Hindlimb muscle (tissue), 1 donor: Measurements from ENCODE around the gene ANGPTL8. TPM values are rescaled to one million over a fixed set of nuclear protein-coding genes. Genes with fewer than 3 reads are reported as not detected.

Source experiments
- DNase-seq: peaks from one replicate; pipeline ENCODE4 v3.0.0-alpha.2; 2013
- polyA plus RNA-seq: library from polyadenylated mRNA; unstranded; fragments of 120-200 nt; gene quantifications from one replicate; pipeline ENCODE4 v1.2.1, GENCODE V29; 2013; ENCODE audit not compliant: insufficient read length

Gene ANGPTL8
- polyA plus RNA-seq, 1 donor = 2.9 TPM

DNA sequence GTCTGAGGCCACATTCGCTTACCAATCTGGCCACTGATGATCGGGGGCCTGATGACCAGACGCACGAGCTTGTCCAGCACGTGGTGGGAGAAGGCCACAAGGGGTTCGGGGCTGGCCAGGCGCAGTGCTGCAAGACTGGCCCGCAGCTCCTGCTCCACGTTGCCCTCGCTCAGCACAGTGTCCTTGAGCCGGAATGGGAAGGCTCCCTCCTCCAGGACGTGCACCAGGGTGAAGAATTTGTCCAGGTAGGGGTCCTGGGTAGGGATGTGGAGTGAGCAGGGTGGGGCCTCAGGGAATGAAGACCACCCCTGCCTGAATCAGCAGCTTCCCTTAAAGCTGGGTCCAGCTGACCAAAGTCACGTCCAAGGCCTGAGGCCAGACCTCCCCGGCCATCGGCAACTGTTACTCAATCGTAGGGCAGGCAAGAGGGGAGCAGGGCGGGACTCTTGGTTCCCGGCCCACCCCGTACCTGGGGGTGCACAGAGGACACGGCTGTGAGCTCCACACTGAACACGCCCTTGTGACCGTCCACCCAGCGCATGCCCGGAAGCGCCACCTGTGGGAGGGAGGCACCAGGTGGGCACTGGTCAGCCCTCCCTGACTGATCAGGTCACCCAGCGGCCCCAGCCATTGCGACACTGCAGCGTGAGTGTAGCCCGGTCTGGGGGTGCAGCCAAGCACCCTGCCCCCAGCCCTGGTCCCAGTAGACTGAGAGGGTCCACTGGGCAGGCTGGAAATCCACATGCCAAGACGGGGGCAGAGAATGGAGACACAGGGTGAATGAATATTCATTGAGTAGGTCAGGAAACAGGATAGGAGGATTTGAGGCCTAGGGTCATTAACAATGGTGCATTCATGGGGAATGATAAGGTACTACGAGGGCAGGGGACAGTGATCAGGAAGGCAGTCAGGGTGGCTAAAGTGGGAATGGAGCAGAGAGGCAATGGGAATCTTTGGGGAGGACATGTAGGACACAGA, 2.8 kb upstream of the ANGPTL8 start:
- no peak for DNase-seq

DNA sequence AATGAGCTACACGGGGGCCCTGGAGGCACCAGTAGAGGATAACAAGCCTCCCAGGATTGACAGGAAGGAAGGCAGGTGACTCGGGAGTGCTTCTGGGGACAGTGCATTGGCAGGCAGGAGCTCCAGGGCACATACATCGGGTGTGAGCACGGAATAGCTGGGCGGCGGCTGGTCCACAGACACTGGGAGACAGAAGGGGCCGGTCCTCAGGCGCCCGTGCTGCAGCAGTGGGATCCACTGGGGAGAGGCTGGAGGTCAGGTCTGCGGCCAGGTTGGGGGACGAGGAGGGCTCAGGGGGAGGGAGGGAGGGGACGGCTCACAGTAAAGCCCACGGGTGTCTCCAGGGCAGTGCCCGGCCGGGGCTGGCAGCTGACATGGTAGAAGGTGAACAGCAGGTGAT, 2.1 kb upstream of the ANGPTL8 start:
- no peak for DNase-seq

DNA sequence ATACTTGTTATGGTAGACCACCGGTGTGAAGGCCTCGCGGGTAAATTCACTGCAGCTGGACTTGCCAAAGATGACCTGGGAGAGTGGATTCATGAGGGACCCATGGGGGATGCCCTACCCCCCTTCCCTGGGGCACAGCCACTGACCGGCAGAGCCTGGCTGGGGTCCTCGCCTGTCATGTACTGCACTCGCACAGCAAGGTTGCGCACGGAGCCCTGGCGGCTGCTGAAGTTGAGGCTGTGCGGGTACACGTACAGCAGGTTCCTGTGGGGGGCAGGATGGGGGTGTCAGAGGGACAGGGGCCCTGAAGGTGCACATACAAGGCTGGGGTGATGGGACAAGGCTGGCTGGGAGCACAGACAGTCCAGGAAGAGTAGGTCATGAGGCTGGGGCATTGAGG, 1.4 kb upstream of the ANGPTL8 start:
- no peak for DNase-seq

DNA sequence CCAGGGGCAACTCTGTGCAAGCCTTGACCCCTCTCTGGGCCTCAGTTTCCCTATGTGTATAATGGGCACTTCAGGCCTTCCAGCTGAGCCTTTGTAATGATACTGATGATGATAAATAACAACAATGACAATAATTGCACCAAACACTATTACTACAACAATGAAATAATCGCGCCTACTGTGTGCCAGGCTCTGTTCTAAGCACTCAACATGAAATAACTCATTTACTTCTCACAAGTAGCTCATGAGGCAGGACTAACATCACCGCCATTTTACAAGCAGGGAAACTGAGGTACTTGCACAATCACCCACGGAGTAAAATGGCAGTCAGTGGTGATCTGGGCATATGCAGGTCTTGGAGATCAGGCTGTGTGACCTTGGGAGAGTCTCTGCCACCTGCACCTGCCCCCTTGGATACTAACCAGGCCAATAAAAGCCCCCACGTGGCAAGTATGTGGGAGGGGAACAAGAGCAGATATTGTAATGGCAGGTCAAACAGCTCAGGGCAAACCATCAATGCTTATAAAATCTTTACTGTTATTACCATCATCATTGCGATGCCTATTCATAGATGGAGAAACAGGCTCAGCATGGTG, 540 bp upstream of the ANGPTL8 start:
- DNase-seq = no peak

DNA sequence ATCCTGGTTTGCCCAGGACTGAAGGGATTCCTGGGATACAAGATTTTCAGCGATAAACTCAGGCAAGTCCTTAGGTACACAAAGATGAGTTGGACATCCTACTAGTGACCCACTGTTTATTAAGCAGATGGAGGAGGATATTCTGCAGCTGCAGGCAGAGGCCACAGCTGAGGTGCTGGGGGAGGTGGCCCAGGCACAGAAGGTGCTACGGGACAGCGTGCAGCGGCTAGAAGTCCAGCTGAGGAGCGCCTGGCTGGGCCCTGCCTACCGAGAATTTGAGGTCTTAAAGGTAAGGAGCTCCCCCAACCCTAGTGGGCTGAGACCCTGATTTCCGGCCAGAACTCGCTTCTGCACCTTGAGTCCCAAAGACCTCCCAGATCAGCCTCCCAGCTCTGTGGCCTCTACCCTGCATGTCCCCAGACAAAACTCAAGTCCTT, 607 bp downstream of the ANGPTL8 start:
- DNase-seq = no peak

DNA sequence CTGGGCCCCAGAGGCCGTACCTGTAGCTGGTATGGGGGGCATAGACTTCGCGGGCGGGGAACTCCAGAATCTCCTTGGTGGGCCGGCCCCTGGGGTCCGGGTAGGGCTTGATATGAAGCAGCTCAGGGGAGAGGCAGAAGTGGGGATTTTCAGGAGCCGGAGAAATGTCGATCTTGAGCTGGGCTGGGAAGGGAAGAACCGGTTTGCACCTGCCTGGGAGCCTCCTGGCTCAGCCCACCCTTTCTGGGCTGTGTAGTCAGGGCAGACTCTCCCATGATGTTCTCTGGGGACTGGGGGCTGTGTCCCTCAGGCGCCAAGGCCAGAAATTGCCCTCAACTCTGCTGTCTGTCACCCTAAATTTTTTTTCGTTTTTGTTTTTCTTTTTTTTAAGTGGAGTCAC, 2.6 kb downstream of the ANGPTL8 start:
- no peak for DNase-seq

DNA sequence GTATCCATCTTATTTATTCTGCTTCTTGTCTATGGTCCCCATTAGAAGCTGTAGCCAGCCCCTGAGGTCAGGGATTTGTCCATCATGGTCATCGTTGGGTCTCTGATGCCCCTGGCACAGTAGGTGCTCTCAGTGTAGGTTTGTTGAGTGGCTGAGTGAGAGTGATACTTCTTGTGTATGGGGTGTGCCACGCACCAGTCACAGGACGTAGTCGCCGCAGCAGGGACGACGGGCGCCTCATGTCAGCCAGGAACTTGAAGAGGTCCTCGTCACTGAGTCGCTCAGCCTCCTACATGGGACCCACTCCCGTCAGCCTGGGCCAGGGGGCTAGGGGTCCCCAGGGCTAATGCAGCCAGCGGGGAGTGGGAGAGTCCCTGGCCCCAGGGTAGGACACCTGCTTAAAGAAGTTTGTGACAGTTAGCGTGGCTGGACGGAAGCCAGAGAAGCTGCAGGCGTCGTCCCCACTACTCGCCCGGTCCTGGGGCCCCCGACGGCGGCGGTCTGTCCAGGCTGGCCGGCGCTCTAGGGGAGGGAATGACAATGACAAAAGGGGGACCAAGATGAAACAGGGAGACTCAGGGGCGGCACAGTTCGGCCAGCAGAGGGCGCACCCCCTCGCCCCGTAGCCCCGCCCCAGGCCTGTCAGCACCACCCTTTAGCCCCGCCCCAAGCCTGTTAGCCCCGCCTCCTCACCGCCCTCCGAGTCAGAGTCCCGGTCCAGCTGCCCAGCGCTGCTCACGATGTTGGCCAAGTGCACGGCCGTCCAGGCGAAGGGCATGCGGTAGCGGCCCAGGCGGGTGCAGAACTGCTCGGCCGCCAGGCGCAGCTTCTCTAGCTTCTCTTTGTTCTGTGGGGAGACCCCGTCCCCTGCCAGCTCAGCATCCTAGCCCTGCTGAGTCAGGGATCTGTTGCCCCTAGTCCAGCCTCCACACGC, 3.7 kb downstream of the ANGPTL8 start:
- peak; percentile 73 for DNase-seq

DNA sequence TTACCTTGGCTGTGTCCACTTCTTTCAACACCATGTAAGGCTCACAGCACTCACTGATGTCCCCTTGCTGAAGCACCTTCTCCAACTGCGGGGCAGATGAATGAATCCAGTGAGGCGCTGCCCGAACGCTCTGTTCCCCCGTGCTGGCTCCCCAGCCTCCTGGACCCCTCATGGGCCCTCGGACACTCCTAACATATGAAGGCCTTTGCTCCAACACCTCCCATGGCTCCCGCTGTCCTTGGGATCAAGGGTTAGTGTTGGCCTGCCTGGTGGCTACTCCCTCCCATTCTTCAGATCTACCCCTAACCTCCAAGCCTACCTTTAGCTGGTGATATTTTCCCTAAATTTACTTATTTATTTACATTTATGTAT, 4.4 kb downstream of the ANGPTL8 start:
- no peak for DNase-seq

DNA sequence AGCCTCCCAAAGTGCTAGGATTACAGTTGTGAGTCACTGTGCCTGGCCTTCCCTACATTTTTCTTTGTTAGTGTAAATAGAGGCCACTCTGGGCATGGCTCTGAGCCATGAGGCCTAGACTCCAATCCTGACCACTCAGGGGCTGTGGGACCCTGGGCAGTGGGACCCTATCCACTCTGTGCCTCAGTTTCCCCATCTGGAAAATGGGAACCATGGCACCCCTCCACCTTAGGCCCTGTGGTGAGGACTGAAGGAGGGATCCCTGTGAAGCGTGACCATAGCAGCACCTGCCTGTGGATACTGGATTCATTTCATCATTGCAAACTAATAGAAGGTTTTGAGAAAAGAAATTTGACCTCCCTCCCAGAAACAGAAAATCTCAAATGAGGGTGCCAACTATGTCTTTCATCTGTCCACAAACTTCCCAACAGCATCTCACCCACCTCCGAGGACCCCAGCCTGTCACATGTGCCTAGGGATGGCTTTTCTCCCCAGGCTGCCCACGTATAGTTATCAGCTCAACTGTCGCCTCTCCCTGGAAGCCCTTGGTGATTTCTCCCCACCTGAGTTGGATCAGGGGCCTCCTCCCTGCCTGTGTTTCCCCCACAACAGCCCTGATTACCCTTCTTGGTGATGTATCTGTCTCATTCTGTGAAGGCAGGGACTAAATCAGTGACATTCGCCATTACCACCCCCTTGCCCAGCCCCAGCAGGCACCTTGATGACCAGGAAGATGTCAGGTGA, 5.6 kb downstream of the ANGPTL8 start:
- DNase-seq = no peak

DNA sequence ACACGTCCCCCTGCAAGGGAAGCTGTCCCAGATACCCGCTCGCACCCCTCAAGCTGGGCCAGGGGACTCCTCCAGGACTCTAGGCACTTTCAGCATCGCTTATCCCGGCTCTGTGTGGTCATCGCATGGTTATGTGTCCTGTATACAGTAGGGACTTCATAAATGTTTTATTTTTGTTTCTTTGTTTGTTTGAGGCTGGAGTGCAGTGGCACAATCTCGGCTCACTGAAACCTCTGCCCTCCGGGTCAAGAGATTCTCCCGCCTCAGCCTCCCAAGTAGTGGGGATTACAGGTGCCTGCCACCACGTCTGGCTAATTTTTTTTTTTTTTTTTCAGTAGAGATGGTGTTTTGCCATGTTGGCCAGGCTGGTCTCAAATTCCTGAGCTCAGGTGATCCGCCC, 7.5 kb downstream of the ANGPTL8 start:
- no peak for DNase-seq

DNA sequence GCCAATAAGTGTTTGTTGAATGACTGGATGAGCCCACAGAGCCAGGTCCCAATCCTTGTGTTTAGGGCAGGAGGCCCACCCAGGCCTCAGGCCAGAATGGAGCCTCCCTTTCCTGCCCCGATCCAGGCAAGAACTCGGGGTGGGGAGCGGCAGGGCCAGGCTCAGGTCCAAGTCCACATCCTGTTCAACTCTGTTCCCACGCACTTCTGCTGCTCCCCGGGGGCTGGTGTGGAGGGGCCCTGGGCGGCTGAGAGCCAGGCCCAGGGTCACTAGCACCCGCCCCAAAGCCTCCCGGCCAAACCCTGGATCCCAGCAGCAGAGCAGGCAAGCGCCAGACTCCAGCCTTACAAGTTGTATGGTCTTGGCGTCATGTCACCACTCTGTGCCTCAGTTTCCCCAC, 8.0 kb downstream of the ANGPTL8 start:
- peak; percentile 58 for DNase-seq

DNA sequence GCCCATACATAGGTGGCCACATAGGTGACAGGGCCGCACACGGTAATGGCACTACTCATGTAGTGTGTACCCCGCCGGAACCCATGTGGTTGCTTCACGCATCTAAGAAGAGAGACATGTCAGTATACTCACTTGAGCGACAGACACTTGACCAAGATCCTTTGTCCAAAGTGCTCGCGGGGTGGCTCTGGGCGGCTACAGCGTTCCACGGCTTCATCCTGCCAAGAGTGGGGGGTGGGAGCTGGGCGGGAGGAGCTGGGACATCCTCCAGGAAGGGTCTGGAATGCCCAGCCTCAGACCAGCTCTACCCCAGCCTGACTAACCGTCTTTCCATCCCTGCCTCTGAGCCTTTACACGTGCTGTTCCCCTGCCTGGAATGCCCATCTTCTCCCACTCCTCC, 8.5 kb downstream of the ANGPTL8 start:
- no peak for DNase-seq

DNA sequence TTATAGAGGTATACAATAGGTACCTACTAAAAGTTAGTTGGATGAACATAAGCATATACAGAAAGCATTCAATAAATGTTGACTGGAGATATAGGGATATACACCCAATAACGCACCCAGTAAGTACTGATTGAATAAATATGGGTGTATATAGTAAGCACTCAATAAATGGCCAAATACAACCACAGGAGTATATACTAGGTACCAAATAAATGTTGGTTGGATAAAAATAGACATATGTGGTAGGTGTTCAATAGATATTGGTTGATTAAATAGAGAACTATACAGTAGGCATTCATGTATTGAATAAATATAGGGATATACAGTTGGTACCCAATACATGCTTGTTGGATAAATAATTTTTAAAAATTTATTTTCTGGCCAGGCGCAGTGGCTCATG, 9.4 kb downstream of the ANGPTL8 start:
- DNase-seq = no peak

DNA sequence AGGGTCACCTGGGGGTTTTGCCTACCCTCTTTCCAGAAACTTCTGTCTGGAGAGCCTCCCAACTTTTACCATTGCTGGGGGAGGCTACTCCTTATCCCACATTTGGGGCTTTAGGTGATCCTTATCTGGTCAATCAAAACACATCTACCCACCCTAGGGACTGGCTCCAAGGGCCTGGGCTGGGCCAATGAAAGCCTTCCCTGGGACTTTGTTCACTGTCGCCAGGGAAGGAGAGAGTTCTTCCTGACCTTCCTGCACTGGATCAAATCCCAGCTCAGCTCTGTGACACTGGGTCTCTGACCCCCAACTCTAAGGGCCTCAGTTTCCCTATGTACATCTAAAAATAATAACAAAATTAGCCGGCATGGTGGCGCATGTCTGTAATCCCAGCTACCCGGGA, 11.8 kb downstream of the ANGPTL8 start:
- DNase-seq = no peak

DNA sequence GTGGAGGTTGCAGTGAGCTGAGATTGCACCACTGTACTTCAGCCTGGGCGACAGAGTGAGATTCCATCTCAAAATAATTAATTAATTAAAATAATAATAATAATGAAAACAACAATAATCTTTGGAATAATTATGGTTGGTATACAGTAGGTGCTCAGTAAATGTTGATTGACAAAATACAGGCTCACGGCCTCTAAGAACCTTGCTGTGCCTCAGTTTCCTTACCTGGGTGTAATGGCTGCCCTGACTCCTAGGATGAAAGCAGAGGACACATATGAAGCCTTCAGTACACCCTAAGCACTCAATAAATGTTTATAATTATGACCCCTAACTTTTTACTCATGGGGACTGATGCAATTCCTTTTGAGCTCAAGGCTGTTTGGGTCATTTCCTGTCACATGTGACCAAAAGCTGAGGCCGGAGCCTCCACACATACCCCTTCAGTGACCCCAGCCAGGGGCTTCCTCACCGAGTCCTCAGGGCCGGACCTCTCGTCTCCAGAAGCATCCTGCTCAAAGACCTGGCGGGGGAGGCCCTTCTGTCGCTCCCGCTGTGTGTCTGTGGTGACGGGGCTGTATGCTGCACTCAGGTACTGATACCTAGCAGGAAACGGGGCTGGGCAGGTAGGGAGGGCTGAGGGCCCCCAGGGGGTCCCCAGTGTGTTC, 12.4 kb downstream of the ANGPTL8 start:
- DNase-seq = no peak

DNA sequence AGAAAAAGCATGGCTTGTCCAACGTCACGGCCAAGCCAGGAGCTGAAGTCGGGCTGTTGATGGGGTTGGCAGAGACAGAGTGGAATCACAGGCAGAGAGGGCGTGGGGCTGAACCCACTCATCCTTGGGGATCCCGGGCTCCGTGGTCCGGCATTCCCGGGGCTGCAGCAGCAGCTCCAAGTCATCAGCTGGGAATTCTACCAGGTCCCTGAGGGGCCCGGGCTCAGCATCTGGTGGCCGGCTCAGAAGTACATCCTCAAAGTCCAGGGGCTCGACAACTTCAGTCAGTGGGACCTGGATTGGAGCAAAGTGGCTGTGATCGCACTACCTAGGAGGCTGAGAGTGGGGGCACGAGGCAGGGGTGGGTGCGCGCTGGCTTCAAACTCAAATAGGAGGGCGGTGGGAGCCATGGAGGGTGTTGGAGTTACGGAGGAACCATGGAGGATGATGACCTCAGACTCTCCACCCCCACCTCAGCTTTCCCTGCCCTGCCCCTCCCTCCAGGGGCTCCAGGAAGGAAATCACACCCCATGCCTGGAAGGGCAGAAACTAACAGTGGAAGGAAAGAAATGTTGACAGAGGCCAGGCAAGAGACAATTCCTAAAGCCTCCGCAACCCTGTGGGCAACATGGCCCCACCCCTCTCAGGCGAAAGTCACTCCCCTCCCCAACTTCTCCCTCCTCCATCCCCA, 13.4 kb downstream of the ANGPTL8 start:
- DNase-seq = no peak

DNA sequence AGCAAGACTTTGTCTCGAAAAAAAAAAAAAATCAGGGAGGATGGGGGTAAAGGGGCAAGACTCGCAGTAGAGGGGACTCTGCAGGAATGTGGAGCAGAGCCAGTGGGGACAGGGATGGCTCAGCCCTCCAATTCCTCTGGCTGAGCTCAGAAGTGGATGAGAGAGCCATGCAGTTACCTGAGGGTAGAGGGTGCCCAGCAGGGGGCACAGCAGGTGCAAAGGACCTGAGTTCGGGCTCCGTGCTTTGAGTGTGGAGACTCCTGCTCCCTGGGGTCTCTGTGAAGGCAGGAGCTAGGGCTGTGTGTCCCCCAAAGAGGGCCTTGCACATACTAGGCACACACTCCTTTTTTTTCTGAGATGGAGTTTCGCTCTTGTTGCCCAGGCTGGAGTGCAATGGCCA, 15.2 kb downstream of the ANGPTL8 start:
- no peak for DNase-seq

DNA sequence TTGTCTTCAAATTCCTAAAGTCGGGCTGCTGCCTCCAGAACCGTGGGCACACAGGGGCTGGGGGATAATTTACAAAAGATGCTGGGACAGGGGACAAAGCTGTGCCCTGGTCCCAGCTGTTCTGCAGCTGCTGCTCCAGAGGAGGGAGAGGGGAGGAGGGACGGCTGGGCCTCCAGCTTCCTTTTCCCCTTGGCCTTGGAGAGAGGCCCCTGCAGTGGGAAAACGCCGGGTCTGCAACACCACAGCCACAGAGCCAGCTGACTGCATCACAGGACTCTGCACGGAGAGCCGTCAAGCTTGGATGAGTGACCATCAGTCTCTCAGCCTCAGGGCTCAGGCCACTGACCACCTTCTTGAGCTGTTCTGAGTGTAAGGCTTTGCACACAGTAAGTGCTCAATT, 16.8 kb downstream of the ANGPTL8 start:
- peak; percentile 84 for DNase-seq

DNA sequence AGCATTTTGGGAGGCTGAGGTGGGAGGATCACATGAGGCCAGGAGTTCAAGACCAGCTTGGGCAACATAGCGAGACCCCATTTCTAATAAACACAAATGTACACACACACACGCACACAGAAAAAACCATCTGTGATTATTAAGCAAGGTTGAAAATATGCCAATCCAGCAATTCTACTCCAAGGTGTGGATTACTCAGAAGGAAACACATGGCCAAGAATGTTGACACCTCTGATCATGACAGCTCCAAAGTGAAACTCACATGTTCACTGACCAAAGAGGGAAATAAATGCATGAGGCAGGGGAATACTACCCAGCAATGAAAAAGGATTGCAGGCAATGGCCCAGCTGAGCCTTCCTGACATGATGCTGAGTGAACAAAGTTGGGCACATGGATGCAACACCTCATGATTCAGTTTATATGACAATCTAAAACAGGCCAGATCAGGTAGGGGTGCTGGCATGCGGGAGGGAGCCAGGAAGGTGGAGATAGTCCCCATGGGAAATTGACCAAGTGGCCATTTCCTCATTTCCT, 18.5 kb downstream of the ANGPTL8 start:
- DNase-seq = no peak

DNA sequence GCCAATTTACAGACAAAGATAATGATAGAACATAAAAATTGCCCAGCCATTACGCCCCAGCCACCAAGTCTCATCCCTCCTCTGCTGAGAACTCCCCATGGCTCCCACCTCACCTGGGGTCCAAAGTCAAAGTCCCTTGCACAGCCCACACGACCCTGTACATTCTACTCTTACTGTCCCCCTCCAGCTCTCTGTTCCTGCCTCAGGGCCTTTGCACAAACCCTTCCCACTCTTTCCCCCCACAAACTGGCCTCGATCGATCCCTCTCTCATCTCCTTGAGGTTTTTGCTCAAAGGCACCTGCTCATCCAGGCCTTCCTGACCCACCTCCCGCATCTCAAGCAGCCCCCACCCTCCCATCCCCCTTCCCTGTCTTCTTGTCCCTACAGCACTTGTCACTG, 21.6 kb downstream of the ANGPTL8 start:
- DNase-seq = no peak

DNA sequence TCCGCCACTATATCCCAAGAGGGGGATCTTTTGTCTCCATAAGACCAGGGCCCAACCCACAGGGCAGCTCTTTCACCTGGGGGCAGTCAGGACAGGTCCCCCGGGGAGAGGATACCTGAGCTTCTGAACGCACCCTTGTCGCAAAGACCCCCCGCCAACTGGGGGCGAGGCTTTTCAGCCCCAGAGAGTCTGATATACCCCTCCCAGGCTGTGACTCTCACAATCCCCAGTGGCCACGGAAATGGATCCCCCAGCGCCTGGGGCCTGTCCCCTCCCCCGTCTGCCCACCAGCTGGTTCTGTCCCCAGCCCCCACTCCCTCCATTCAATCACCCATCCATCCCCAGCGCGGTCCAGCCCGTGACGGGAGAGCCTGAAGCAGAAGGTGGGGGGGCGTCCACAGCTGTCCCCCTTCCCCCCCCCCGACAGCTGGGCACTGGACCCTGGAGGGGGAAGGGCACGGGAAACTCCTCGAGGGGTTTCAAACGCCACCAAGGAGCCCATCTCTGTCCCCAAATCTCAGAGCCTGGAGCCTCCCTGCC, 22.1 kb downstream of the ANGPTL8 start:
- DNase-seq = no peak
